Measurements from ENCODE around the gene L3MBTL2. TPM values are rescaled to one million over a fixed set of nuclear protein-coding genes. Genes with fewer than 3 reads are reported as not detected.
A peak's percentile ranks its signal among the peaks of the same experiment; 100 is the strongest.

Gene L3MBTL2
- total and polyA plus RNA-seq, 2 of the 13 experiments (the other 11 are each of a cell fraction or from before 2014, with no cell fraction given): 13.8 to 33.7 TPM

DNA sequence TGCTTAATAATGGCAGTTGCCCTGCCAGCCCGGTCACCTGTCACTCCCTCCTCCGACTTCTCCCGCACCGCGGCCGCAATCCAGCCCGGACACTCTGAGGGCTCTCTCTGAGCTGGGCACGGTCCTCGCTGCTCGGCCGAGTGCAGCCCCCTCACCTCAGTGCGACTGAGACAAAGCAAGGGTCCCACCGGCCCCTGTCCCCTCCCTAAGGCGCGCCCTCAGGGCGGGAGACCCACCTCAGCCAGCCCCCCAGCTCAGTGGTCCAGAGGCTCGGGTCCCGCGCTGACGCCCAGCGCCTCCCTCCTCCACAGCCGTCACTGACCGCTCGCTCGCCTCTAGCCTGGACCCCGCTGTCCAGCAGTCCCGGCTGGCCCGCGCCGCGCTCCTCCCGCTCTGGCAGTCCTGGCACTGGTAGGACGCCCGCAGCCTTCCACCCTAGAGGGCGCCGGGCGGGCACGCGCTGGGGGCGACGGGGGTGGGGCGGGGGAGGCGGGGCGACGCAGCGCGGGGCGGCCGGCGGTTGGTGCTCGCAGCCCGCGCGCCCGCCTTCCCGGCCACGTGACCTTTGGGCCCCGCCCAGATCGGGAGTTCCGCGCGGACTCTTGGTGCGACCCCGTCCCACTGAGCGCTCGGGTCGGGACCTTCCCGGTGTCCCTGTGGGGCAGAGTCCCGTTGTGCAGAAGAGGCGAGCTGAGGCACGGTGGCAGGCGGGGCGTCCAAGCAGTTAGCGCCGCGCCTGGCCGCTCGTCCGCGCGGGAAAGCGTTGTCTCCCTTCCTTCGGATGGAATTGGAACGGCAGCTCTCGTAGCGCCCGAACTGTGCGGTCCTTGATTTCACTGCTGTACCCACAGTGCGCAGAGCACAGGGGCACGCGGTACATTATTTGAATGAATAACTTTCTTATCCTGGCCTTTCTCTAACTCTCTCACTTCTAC, 7.8 kb upstream of the L3MBTL2 start (continued):
- TF ChIP-seq KIAA2018 (CRISPR knock-in tag; IDR thresholded peaks at IDR 0.05; ENCODE audit: borderline replicate concordance) (no peak), ZNF605 (CRISPR knock-in tag; IDR thresholded peaks at IDR 0.05) (peak; percentile 77), TRIM24 (CRISPR knock-in tag; IDR thresholded peaks at IDR 0.05) (no peak), NR0B2 (CRISPR knock-in tag; IDR thresholded peaks at IDR 0.05) (no peak), ZNF639 (CRISPR knock-in tag; conservative IDR thresholded peaks at IDR 0.05) (no peak), TSC22D2 (CRISPR knock-in tag; IDR thresholded peaks at IDR 0.05; ENCODE audit: borderline replicate concordance) (no peak), SIX1 (CRISPR knock-in tag; IDR thresholded peaks at IDR 0.05; ENCODE audit: borderline replicate concordance) (no peak), ARID2 (CRISPR knock-in tag; IDR thresholded peaks at IDR 0.05; ENCODE audit: borderline replicate concordance) (peak; percentile 37; the same call in 1 of the 2 replicates), RFX3 (CRISPR knock-in tag; IDR thresholded peaks at IDR 0.05) (no peak), HOXD1 (CRISPR knock-in tag; IDR thresholded peaks at IDR 0.05) (no peak), ZMYM2 (CRISPR knock-in tag; IDR thresholded peaks at IDR 0.05) (no peak), NFYB (CRISPR knock-in tag; IDR thresholded peaks at IDR 0.05) (peak; percentile 63), ZNF430 (CRISPR knock-in tag; IDR thresholded peaks at IDR 0.05) (peak; percentile 79; the same call in 1 of the 2 replicates), PAF1 (CRISPR knock-in tag; IDR thresholded peaks at IDR 0.05) (no peak), MATR3 (CRISPR knock-in tag; IDR thresholded peaks at IDR 0.05) (no peak), ZNF296 (CRISPR knock-in tag; conservative IDR thresholded peaks at IDR 0.05) (no peak), ZNF557 (CRISPR knock-in tag; IDR thresholded peaks at IDR 0.05) (no peak), ZMYM3 (CRISPR knock-in tag; IDR thresholded peaks at IDR 0.05) (peak; percentile 37; the same call in 1 of the 2 replicates)
- TF ChIP-seq, protein P1, sequence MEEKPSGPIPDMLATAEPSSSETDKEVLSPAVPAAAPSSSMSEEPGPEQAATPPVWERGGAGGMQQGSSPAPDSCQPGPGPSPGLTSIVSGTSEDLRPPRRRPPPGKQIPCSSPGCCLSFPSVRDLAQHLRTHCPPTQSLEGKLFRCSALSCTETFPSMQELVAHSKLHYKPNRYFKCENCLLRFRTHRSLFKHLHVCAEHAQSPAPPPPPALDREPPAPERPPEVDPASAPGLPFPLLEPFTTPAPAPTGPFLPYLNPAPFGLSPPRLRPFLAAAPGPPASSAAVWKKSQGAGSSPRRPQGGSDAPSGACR (CRISPR knock-in tag; IDR thresholded peaks at IDR 0.05): peak; percentile 60; the same call in 1 of the 2 replicates
